GM12878 (cell line): ENCODE results near the gene AP3B1. TPM values are rescaled to one million over a fixed set of nuclear protein-coding genes. Genes with fewer than 3 reads are reported as not detected.

ENCODE experiments used
- ATAC-seq: fragments of 200-7000 bp; cut with Tn5 transposase; 3 replicates; pipeline ENCODE4 v1.9.1; 2020; ENCODE audit warnings: mild to moderate bottlenecking, moderate library complexity
- BruUV-seq: library from RNA; stranded (reverse); fragments of 400-500 nt; replicated peaks from 2 replicates; lab custom pipeline; 2021; lab: Mats Ljungman, UMichigan
- CTCF ChIA-PET: fragments of 300-600 bp; sonication (Branson Sonifier 250); formaldehyde crosslinking; extraction: SDS; loops from one replicate; lab custom pipeline; 2021; ENCODE audit warnings: inconsistent platforms; lab: Yijun Ruan, JAX
- POLR2A ChIA-PET: fragments of 350-600 bp; formaldehyde crosslinking; extraction: SDS; loops from one replicate; lab custom pipeline; 2021; ENCODE audit warnings: inconsistent platforms; lab: Charles Lee
- RAD21 ChIA-PET: fragments of 300-600 bp; sonication (Branson Sonifier 250); formaldehyde crosslinking; loops from one replicate; lab custom pipeline; 2023; ENCODE audit warnings: antibody characterized with exemption; ENCODE audit not compliant: unreplicated experiment; lab: Charles Lee
- SMC1A ChIA-PET: fragments of 300-600 bp; sonication (Branson Sonifier 250); formaldehyde crosslinking; loops from one replicate; lab custom pipeline; 2023; ENCODE audit not compliant: unreplicated experiment, uncharacterized antibody; lab: Charles Lee
- DNase-seq: peaks from one replicate; pipeline ENCODE4 v3.0.0-alpha.2; 2011; ENCODE audit warnings: low read depth, low spot score
- FAIRE-seq: peaks from 3 replicates; lab custom pipeline; 2011; peaks lifted over from hg19 to GRCh38; lab: Jason Lieb, UNC
- H2AFZ ChIP-seq: 2 replicates; pipeline ENCODE4 v1.6.0; 2011; ENCODE audit warnings: low read depth, low read length, control low read depth; ENCODE audit not compliant: control insufficient read depth
- H3K27ac ChIP-seq: 2 replicates; pipeline ENCODE4 v1.5.1; 2011; ENCODE audit warnings: control low read depth; ENCODE audit not compliant: control insufficient read depth, insufficient read depth
- H3K27me3 ChIP-seq, 2 experiments: replicated peaks in 1 of 2; 2 replicates each; pipeline versions ENCODE4 v1.6.0 to v1.6.1; 2011; ENCODE audit warnings: low read length in 1 of 2; ENCODE audit not compliant: control insufficient read depth in 2 of 2, insufficient read depth in 2 of 2
- H3K36me3 ChIP-seq, 2 experiments: 2 replicates each; pipeline ENCODE4 v1.5.1; 2011; ENCODE audit warnings: low read length in 1 of 2; ENCODE audit not compliant: control insufficient read depth in 2 of 2, insufficient read depth in 2 of 2
- H3K4me1 ChIP-seq: 2 replicates; pipeline ENCODE4 v1.6.1; 2011; ENCODE audit warnings: mild to moderate bottlenecking, low read length, moderate library complexity, mixed read lengths; ENCODE audit not compliant: control insufficient read depth, insufficient read depth
- H3K4me2 ChIP-seq: 2 replicates; pipeline ENCODE4 v1.6.0; 2011; ENCODE audit warnings: control low read depth; ENCODE audit not compliant: control insufficient read depth, insufficient read depth
- H3K4me3 ChIP-seq: fragments of 200-600 bp; sonication (generic); 2 replicates; pipeline ENCODE4 v1.5.1; 2016
- H3K79me2 ChIP-seq: 2 replicates; pipeline ENCODE4 v1.6.0; 2011; ENCODE audit warnings: low read length; ENCODE audit not compliant: control insufficient read depth, insufficient read depth
- H3K9ac ChIP-seq: 2 replicates; pipeline ENCODE4 v1.8.0; 2011; ENCODE audit warnings: low read length, control low read depth, mixed read lengths; ENCODE audit not compliant: control insufficient read depth, insufficient read depth
- H3K9me3 ChIP-seq: replicated peaks from 3 replicates; pipeline ENCODE4 v1.5.1; 2011; ENCODE audit warnings: mild to moderate bottlenecking, low read length; ENCODE audit not compliant: control insufficient read depth, insufficient read depth
- H4K20me1 ChIP-seq: 2 replicates; pipeline ENCODE4 v1.6.0; 2011; ENCODE audit not compliant: control insufficient read depth, insufficient read depth
- ATF2 ChIP-seq: IDR thresholded peaks from 2 replicates; pipeline ENCODE4 v1.6.1; 2012; ENCODE audit warnings: low read length, inconsistent platforms
- DPF2 ChIP-seq: fragments of 450-650 bp; IDR thresholded peaks from 2 replicates; pipeline ENCODE4 v1.6.1; 2017; ENCODE audit warnings: mild to moderate bottlenecking
- IRF5 ChIP-seq: fragments of 450-650 bp; IDR thresholded peaks from 2 replicates; pipeline ENCODE4 v1.6.1; 2017; ENCODE audit warnings: borderline replicate concordance
- KLF5 ChIP-seq: fragments of 450-650 bp; IDR thresholded peaks from 2 replicates; pipeline ENCODE4 v1.6.1; 2014; ENCODE audit warnings: mild to moderate bottlenecking; ENCODE audit not compliant: partially characterized antibody
- MTA2 ChIP-seq: fragments of 450-650 bp; IDR thresholded peaks from 2 replicates; pipeline ENCODE4 v1.6.1; 2016; ENCODE audit warnings: low read depth, mild to moderate bottlenecking, moderate library complexity
- NR2F1 ChIP-seq: fragments of 450-650 bp; conservative IDR thresholded peaks from 2 replicates; pipeline ENCODE4 v1.6.1; 2017; ENCODE audit warnings: mild to moderate bottlenecking
- RAD21 ChIP-seq: IDR thresholded peaks from 2 replicates; pipeline ENCODE4 v1.6.1; 2011; ENCODE audit warnings: mild to moderate bottlenecking, low read depth, low read length, moderate library complexity; ENCODE audit not compliant: insufficient read depth
- SIN3A ChIP-seq: IDR thresholded peaks from 2 replicates; pipeline ENCODE4 v1.6.1; 2012; ENCODE audit warnings: low read depth, low read length, improper control_type of control experiment
- SIX5 ChIP-seq: IDR thresholded peaks from 2 replicates; pipeline ENCODE4 v1.6.1; 2011; ENCODE audit warnings: mild to moderate bottlenecking, low read depth, low read length, moderate library complexity; ENCODE audit not compliant: severe bottlenecking
- SP1 ChIP-seq: IDR thresholded peaks from one replicate; pipeline ENCODE4 v1.6.1; 2011; ENCODE audit warnings: low read depth, low read length
- TARDBP ChIP-seq: IDR thresholded peaks from 2 replicates; pipeline ENCODE4 v1.6.1; 2016; ENCODE audit warnings: borderline replicate concordance
- TCF7 ChIP-seq: IDR thresholded peaks from 2 replicates; pipeline ENCODE4 v1.6.1; 2014; ENCODE audit warnings: antibody characterized with exemption, borderline replicate concordance
- WGBS: methylation state at CpG from one replicate; pipeline ENCODE4 v1.1.6; 2016; ENCODE audit warnings: low lambda C conversion rate; ENCODE audit not compliant: insufficient replicate concordance, insufficient coverage; ENCODE audit errors: missing lambda C conversion rate; 5-methylcytosine and 5-hydroxymethylcytosine counted together
- in situ Hi-C: fragments of 300-500 bp; cut with MboI; formaldehyde crosslinking; loops from 9 replicates; pipeline ENCODE4 v1.14.3; 2018; ENCODE audit warnings: mixed read lengths
- intact Hi-C: fragments of 100-400 bp; cut with micrococcal nuclease; formaldehyde crosslinking; loops from one replicate; pipeline ENCODE4 v1.14.2; 2022; ENCODE audit not compliant: unreplicated experiment
- polyA plus RNA-seq, 11 experiments: library from polyadenylated mRNA; depleted of rRNA in 4 of 11; unstranded in 6 of 11; stranded (reverse) in 5 of 11; fragments of >200 nt; fragmentation: Nextera tagmentation in 4 of 11; fragmentation: Illumina TruSeq in 1 of 11; extraction: Ambion mirVana in 4 of 11; extraction: Trizol in 1 of 11; gene quantifications; 1 replicate in 1 of 11; 2 replicates in 10 of 11; pipeline versions ENCODE4 v1.2.1 to v1.2.3, GENCODE V29; 2011 to 2016; ENCODE audit warnings: inconsistent platforms in 2 of 11, missing spikeins in 2 of 11, low read depth in 1 of 11
- total RNA-seq, 4 experiments: library from RNA; depleted of rRNA in 3 of 4; stranded (reverse); fragments of >200 nt in 3 of 4; fragmentation: Illumina TruSeq in 1 of 4; extraction: Trizol in 1 of 4; gene quantifications; 2 replicates each; pipeline versions ENCODE4 v1.2.1 to v1.2.3, GENCODE V29; 2013 to 2021
- TF ChIP-seq, protein P1 (sequence below): fragments of 450-650 bp; IDR thresholded peaks from 2 replicates; pipeline ENCODE4 v1.6.1; 2017; ENCODE audit warnings: mild to moderate bottlenecking

Gene AP3B1
- total and polyA plus RNA-seq, 10 of the 15 experiments (the other 5 are each of a cell fraction or from before 2014, with no cell fraction given) = 30.9 to 70.8 (median 46.0) TPM

- Histone ChIP-seq H3K36me3 (no peaks in the 10 kb centered on the region; a peak in 1 of 4 replicates), H3K27me3 (no peaks in the 10 kb centered on the region), H4K20me1 (no peaks in the 10 kb centered on the region), H3K9ac (no peak overlapping the region), H3K27ac (no peak overlapping the region), H3K4me2 (no peak overlapping the region), H3K4me3 (no peak overlapping the region), H2AFZ (no peak overlapping the region), H3K9me3 (no peaks in the 10 kb centered on the region), H3K4me1 (no peaks in the 10 kb centered on the region), H3K79me2 (no peaks in the 10 kb centered on the region)
- ATAC-seq (peak; percentile 70), FAIRE-seq (no peak), DNase-seq (no peak)
- no TSS peak for BruUV-seq
- RAD21 ChIA-PET = interaction anchor here (1.0 kb wide), 1 partner anchor 224 kb away, joined by 3 read pairs; no protein-coding TSS in a partner anchor
- in situ Hi-C loops (no loop called here), intact Hi-C loops (no loop called here)
- WGBS = 69% methylated on average over 2 of the region's 2 CpGs
- POLR2A ChIA-PET = interaction anchor here (1.2 kb wide), 2 partner anchors 8 to 13 kb away, joined by 3 read pairs; no protein-coding TSS in a partner anchor
- CTCF ChIA-PET = interaction anchor here (0.6 to 2.5 kb wide), 3 partner anchors 12 to 559 kb away, joined by 3 to 12 read pairs (median 4); no protein-coding TSS in a partner anchor
- peak; percentile 59 for TF ChIP-seq NR2F1
- no peak for TF ChIP-seq TCF7
- SMC1A ChIA-PET = interaction anchor here (0.8 to 1.5 kb wide), 5 partner anchors 9 to 21 kb away, joined by 3 to 8 read pairs (median 5); no protein-coding TSS in a partner anchor
These were observed 218.1 kb downstream of the AP3B1 start for GRCh38 chr5:78076351-78076750.

GRCh38 chr5:78075301-78075700, 219.2 kb downstream of the AP3B1 start:
- POLR2A ChIA-PET = interaction anchor here (1.2 kb wide), 1 partner anchor 9 kb away, joined by 3 read pairs; no protein-coding TSS in a partner anchor
- H2AFZ ChIP-seq = no peak overlapping the region
- H3K4me2 ChIP-seq = no peak overlapping the region
- no peak for ATAC-seq
- no peaks in the 10 kb centered on the region; the same call in 2 of the 3 replicates for H3K9me3 ChIP-seq
- H3K4me3 ChIP-seq = no peak overlapping the region
- no peaks in the 10 kb centered on the region for H4K20me1 ChIP-seq
- H3K36me3 ChIP-seq = no peaks in the 10 kb centered on the region; a peak in 1 of 4 replicates
- intact Hi-C loops = no loop called here
- WGBS = 100% methylated on average over 3 of the region's 3 CpGs
- no peaks in the 10 kb centered on the region for H3K79me2 ChIP-seq
- no peaks in the 10 kb centered on the region for H3K27me3 ChIP-seq
- no peaks in the 10 kb centered on the region for H3K4me1 ChIP-seq
- in situ Hi-C loops = no loop called here
- no peak overlapping the region for H3K27ac ChIP-seq
- RAD21 ChIA-PET = interaction anchor here (1.7 kb wide), 1 partner anchor 40 kb away, joined by 3 read pairs; no protein-coding TSS in a partner anchor
- no TSS peak for BruUV-seq
- H3K9ac ChIP-seq = no peak overlapping the region
- DNase-seq = no peak
- SMC1A ChIA-PET = interaction anchor here (0.9 to 1.5 kb wide), 3 partner anchors 10 to 166 kb away, joined by 3 to 5 read pairs (median 3); no protein-coding TSS in a partner anchor
- FAIRE-seq = no peak
- CTCF ChIA-PET = interaction anchor here (1.6 to 2.5 kb wide), 2 partner anchors 12 to 13 kb away, joined by 4 to 12 read pairs; no protein-coding TSS in a partner anchor
- no peak for TF ChIP-seq MTA2
- no peak for TF ChIP-seq DPF2
- TF ChIP-seq ATF2 = no peak
- no peak for TF ChIP-seq SP1
- TF ChIP-seq SIN3A = no peak
- no peak for TF ChIP-seq IRF5
- TF ChIP-seq KLF5 = no peak
- TF ChIP-seq RAD21 = no peak
- TF ChIP-seq, protein P1, sequence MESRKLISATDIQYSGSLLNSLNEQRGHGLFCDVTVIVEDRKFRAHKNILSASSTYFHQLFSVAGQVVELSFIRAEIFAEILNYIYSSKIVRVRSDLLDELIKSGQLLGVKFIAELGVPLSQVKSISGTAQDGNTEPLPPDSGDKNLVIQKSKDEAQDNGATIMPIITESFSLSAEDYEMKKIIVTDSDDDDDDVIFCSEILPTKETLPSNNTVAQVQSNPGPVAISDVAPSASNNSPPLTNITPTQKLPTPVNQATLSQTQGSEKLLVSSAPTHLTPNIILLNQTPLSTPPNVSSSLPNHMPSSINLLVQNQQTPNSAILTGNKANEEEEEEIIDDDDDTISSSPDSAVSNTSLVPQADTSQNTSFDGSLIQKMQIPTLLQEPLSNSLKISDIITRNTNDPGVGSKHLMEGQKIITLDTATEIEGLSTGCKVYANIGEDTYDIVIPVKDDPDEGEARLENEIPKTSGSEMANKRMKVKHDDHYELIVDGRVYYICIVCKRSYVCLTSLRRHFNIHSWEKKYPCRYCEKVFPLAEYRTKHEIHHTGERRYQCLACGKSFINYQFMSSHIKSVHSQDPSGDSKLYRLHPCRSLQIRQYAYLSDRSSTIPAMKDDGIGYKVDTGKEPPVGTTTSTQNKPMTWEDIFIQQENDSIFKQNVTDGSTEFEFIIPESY = no peak
- no peak for TF ChIP-seq SIX5
- no peak for TF ChIP-seq TARDBP
